Parathyroid adenoma (tissue), 2 donors: ENCODE data around the gene PLAAT3.
"Not testable (repeated sequence)": the region's sequence is repeated elsewhere in the genome, so short reads cannot be mapped to it uniquely, and the experiment has no call there.

Source experiments
- H2AFZ ChIP-seq: fragments of 300-600 bp; sonication (generic); one replicate; pipeline ENCODE4 v1.7.0; 2017; ENCODE audit warnings: antibody characterized with exemption, mild to moderate bottlenecking
- H3K27ac ChIP-seq: fragments of 300-600 bp; sonication (generic); one replicate; pipeline ENCODE4 v1.7.0; 2017
- H3K27me3 ChIP-seq: fragments of 300-600 bp; sonication (generic); one replicate; pipeline ENCODE4 v1.7.0; 2017; ENCODE audit warnings: low read length; ENCODE audit not compliant: control insufficient read depth, insufficient read depth
- H3K36me3 ChIP-seq: fragments of 300-600 bp; sonication (generic); one replicate; pipeline ENCODE4 v1.7.0; 2017; ENCODE audit warnings: low read length; ENCODE audit not compliant: control insufficient read depth, insufficient read depth
- H3K4me1 ChIP-seq: fragments of 300-600 bp; sonication (generic); one replicate; pipeline ENCODE4 v1.7.0; 2017; ENCODE audit warnings: control low read depth
- H3K4me2 ChIP-seq: fragments of 300-600 bp; sonication (generic); one replicate; pipeline ENCODE4 v1.7.0; 2017; ENCODE audit warnings: low read length
- H3K4me3 ChIP-seq: fragments of 300-600 bp; sonication (generic); one replicate; pipeline ENCODE4 v1.7.0; 2017; ENCODE audit warnings: low read depth, low read length
- H3K79me2 ChIP-seq: fragments of 300-600 bp; sonication (generic); one replicate; pipeline ENCODE4 v1.7.0; 2017; ENCODE audit warnings: control low read depth
- H3K9ac ChIP-seq: fragments of 300-600 bp; sonication (generic); one replicate; pipeline ENCODE4 v1.7.0; 2017; ENCODE audit warnings: mild to moderate bottlenecking
- H3K9me3 ChIP-seq: fragments of 300-600 bp; sonication (generic); one replicate; pipeline ENCODE4 v1.7.0; 2017; ENCODE audit warnings: low read length; ENCODE audit not compliant: control insufficient read depth
- TF ChIP-seq, protein P1 (sequence below): fragments of 300-600 bp; sonication (generic); IDR thresholded peaks from one replicate; pipeline ENCODE4 v1.7.0; 2017; ENCODE audit warnings: antibody characterized with exemption, mild to moderate bottlenecking
- donor health status: primary hyperparathyroidism.

The PLAAT3 gene

DNA sequence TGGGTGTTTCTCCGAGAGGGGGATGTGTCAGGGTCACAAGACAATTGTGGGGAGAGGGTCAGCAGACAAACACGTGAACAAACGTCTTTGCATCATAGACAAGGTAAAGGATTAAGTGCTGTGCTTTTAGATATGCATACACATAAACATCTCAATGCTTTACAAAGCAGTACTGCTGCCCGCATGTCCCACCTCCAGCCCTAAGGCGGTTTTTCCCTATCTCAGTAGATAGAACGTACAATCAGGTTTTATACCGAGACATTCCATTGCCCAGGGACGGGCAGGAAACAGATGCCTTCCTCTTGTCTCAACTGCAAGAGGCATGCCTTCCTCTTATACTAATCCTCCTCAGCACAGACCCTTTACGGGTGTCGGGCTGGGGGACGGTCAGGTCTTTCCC lies 86.1 kb downstream of the PLAAT3 start:
- H3K79me2 ChIP-seq, H3K27ac ChIP-seq, H3K36me3 ChIP-seq, H2AFZ ChIP-seq, H3K4me2 ChIP-seq, H3K9ac ChIP-seq, H3K27me3 ChIP-seq, H3K4me3 ChIP-seq, H3K4me1 ChIP-seq, H3K9me3 ChIP-seq: not testable (repeated sequence)

DNA sequence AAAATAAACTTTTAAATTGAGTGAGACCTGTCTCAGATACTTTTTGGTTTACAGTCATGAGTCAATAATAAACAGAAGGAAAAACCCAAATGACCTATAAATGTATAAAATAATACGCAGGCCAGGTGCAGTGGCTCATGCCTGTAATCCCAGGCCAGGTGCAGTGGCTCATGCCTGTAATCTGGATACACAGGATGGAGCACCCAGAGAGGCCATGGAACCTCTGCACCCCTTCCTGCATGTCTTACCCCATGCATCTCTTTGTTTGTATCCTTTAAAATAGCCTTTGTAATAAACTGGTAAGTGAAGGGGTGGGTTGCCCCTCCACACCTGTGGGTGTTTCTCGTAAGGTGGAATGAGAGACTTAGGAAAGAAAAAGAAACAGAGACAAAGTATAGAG lies 86.6 kb downstream of the PLAAT3 start:
- H2AFZ ChIP-seq, result no peak overlapping the region
- no peaks in the 10 kb centered on the region for H3K79me2 ChIP-seq
- H3K9me3 ChIP-seq, result no peaks in the 10 kb centered on the region
- no peaks in the 10 kb centered on the region for H3K4me1 ChIP-seq
- H3K4me2 ChIP-seq, result no peak overlapping the region
- TF ChIP-seq, protein P1, sequence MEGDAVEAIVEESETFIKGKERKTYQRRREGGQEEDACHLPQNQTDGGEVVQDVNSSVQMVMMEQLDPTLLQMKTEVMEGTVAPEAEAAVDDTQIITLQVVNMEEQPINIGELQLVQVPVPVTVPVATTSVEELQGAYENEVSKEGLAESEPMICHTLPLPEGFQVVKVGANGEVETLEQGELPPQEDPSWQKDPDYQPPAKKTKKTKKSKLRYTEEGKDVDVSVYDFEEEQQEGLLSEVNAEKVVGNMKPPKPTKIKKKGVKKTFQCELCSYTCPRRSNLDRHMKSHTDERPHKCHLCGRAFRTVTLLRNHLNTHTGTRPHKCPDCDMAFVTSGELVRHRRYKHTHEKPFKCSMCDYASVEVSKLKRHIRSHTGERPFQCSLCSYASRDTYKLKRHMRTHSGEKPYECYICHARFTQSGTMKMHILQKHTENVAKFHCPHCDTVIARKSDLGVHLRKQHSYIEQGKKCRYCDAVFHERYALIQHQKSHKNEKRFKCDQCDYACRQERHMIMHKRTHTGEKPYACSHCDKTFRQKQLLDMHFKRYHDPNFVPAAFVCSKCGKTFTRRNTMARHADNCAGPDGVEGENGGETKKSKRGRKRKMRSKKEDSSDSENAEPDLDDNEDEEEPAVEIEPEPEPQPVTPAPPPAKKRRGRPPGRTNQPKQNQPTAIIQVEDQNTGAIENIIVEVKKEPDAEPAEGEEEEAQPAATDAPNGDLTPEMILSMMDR, result no peak
- H3K4me3 ChIP-seq, result no peak overlapping the region
- H3K9ac ChIP-seq, result no peak overlapping the region
- H3K27me3 ChIP-seq, result no peaks in the 10 kb centered on the region
- no peaks in the 10 kb centered on the region for H3K36me3 ChIP-seq
- H3K27ac ChIP-seq, result no peak overlapping the region
